ENCODE data around the gene APOL6. TPM values are rescaled to one million over a fixed set of nuclear protein-coding genes. Genes with fewer than 3 reads are reported as not detected.

APOL6 gene
- total and polyA plus RNA-seq, 2 donors from 2014 or later: 5.5 to 30.2 TPM

GRCh38 chr22:35657571-35658312 is 9.5 kb downstream of the APOL6 start:
- DNase-seq: no peak
- no peak for TF ChIP-seq CTCF (IDR thresholded peaks at IDR 0.05; ENCODE audit: borderline replicate concordance, extremely low read depth, insufficient read depth)
- H3K36me3 ChIP-seq (ENCODE audit: control insufficient read depth in 2 of 3, insufficient read depth in 3 of 3, low read length in 3 of 3): peaks cover 0 to 33% (median 20%) of the 10 kb centered on the region in 3 donors
- no peak overlapping the region for H3K27ac ChIP-seq (ENCODE audit: low read depth in 2 of 2, low read length in 2 of 2)
- H3K4me1 ChIP-seq (ENCODE audit: control insufficient read depth in 2 of 3, insufficient read depth in 2 of 3, low read depth in 1 of 3, low read length in 3 of 3): no peaks in the 10 kb centered on the region
- H3K4me3 ChIP-seq (ENCODE audit: low read length in 3 of 3): no peak overlapping the region
- no peaks in the 10 kb centered on the region for H3K27me3 ChIP-seq (ENCODE audit: control insufficient read depth, insufficient read depth, low read length)
- FAIRE-seq: no peak
- H3K9me3 ChIP-seq (ENCODE audit: control insufficient read depth in 2 of 3, insufficient read depth in 1 of 3, low read length in 3 of 3): no peaks in the 10 kb centered on the region
- intact Hi-C loops (cut with DNase I): no loop called here
- H3K9ac ChIP-seq (ENCODE audit: low read length in 3 of 3): no peak overlapping the region

DNA sequence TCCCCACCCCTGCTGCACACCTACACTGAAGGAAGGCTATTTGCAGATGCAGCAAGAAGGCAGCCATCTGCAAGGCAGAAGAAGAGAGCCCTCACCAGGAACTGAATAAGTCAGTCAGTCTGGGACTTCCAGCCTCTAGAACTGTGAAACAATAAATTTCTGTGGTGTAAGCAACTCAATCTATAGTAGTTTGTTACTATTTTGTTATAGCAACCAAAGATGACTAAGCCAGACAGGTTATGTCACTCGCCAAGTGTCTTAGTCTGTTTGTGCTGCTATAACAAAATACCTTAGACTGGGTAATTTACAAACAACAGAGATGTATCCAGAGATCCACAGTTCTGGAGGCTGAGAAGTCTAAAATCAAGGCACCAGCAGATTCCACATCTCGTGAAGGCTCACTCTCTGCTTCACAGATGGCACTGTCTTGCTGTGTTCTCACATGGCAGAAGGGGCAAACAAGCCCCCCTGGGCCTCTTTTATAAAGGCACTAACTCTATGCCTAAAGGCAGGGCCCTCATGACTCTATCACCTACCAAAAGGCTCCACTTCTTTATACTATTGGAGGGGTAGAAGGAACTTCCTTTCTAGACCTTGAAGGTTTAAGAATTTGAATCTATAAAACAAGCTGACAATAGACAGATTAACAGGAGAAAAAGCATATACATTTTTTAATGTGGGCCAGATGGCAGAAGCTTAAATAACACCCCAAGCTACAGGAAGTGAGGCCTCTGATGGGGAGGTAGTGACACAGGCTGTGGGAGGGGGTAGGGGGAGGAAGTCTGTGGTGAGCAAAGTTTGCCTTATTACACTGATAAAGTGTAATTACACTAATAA is 12.3 kb downstream of the APOL6 start:
- no peak overlapping the region for H3K27ac ChIP-seq (ENCODE audit: low read depth in 2 of 2, low read length in 2 of 2)
- H3K27me3 ChIP-seq (ENCODE audit: control insufficient read depth, insufficient read depth, low read length): no peaks in the 10 kb centered on the region

GRCh38 chr22:35661464-35661863 is 13.2 kb downstream of the APOL6 start:
- no peak for TF ChIP-seq CTCF (IDR thresholded peaks at IDR 0.05; ENCODE audit: borderline replicate concordance, extremely low read depth, insufficient read depth)
- H3K36me3 ChIP-seq (ENCODE audit: control insufficient read depth in 2 of 3, insufficient read depth in 3 of 3, low read length in 3 of 3): peaks cover 0 to 30% (median 20%) of the 10 kb centered on the region in 3 donors

More for the DNA sequence above, 12.3 kb downstream of the APOL6 start:
- Histone ChIP-seq H3K9me3 (ENCODE audit: control insufficient read depth in 2 of 3, insufficient read depth in 1 of 3, low read length in 3 of 3) (no peaks in the 10 kb centered on the region), H3K36me3 (ENCODE audit: control insufficient read depth in 2 of 3, insufficient read depth in 3 of 3, low read length in 3 of 3) (peaks cover 0 to 33% (median 20%) of the 10 kb centered on the region in 3 donors), H3K4me3 (ENCODE audit: low read length in 3 of 3) (no peak overlapping the region), H3K9ac (ENCODE audit: low read length in 3 of 3) (no peak overlapping the region), H3K4me1 (ENCODE audit: control insufficient read depth in 2 of 3, insufficient read depth in 2 of 3, low read depth in 1 of 3, low read length in 3 of 3) (no peaks in the 10 kb centered on the region)
- TF ChIP-seq CTCF (IDR thresholded peaks at IDR 0.05; ENCODE audit: borderline replicate concordance, extremely low read depth, insufficient read depth): no peak
- FAIRE-seq (no peak), DNase-seq (peak in 1 of 5 donors; percentile 55)
- intact Hi-C loops (cut with DNase I): no loop called here

More at GRCh38 chr22:35661464-35661863, 13.2 kb downstream of the APOL6 start:
- DNase-seq (no peak), FAIRE-seq (no peak)
- Histone ChIP-seq H3K27me3 (ENCODE audit: control insufficient read depth, insufficient read depth, low read length) (no peaks in the 10 kb centered on the region), H3K27ac (ENCODE audit: low read depth in 2 of 2, low read length in 2 of 2) (no peak overlapping the region), H3K9me3 (ENCODE audit: control insufficient read depth in 2 of 3, insufficient read depth in 1 of 3, low read length in 3 of 3) (no peaks in the 10 kb centered on the region), H3K4me3 (ENCODE audit: low read length in 3 of 3) (no peak overlapping the region), H3K4me1 (ENCODE audit: control insufficient read depth in 2 of 3, insufficient read depth in 2 of 3, low read depth in 1 of 3, low read length in 3 of 3) (no peaks in the 10 kb centered on the region), H3K9ac (ENCODE audit: low read length in 3 of 3) (no peak overlapping the region)
- intact Hi-C loops (cut with DNase I): no loop called here

Data from kidney (tissue), 14 donors.